ENCODE measurements around the gene MAPKAPK3.
"Not testable (repeated sequence)": the region's sequence is repeated elsewhere in the genome, so short reads cannot be mapped to it uniquely, and the experiment has no call there.

Gene MAPKAPK3

DNA sequence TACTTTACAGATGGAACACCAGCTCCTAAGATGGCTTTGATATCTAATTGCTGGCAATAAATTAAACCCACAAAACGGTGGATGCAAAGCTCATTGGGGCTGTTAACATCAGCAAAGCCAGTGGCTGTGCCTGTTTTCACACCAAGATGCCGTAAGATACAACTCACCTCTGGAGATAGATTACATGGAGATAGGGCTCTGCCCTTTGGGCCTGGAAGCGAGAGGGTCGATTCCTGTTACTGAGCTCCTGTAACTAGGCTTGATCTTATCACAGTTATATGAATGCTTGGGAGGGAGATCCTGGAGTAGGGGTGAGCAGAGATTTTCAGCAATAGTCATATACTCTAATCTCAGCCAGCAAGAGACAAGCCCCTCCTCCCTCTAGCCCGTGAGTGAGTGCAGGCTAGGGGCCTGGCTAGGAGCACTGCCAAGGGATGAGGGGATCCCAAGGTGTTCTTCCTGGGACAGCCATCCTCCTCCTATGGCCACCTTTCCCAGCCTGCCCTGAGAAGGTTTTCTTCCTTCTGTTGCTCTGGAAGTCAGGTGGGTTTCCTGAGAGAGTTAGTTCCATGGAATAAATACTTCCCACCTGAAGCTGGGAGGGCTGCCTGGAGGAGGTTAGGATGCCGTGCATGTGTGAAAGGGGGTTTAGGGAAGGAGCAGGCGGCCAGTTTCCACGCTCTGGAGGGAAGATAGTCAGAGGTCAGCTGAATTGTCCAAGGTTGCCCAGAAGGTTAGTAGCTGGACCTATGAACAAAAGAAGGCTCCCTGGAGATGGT, 39.7 kb downstream of the MAPKAPK3 start:
- DNase-seq (ENCODE audit: low spot score): no peak

- no peak for DNase-seq (ENCODE audit: low spot score)
These were observed 40.5 kb downstream of the MAPKAPK3 start for GRCh38 chr3:50657407-50657806.

DNA sequence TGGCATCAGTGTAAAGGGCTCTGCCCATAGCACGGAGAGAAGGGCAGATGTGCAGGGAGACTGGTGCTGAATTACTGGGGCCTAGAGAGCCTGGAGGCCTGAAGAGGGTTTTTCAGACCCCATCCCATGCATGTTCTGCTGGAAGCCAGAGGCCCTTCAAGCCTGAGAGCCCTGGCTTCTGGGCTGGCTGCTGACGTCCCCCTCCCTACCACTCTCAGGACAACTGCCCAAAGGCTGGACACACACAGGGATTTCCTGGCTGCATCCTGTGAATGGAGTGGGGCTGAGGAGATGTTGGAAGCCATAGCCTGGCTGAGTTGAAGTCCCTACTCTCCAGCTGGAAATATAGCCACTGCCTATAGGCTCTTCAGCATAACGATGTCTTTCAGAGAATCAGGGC, 40.9 kb downstream of the MAPKAPK3 start:
- DNase-seq (ENCODE audit: low spot score): no peak

GRCh38 chr3:50658416-50658815, 41.5 kb downstream of the MAPKAPK3 start:
- DNase-seq (ENCODE audit: low spot score): no peak

DNA sequence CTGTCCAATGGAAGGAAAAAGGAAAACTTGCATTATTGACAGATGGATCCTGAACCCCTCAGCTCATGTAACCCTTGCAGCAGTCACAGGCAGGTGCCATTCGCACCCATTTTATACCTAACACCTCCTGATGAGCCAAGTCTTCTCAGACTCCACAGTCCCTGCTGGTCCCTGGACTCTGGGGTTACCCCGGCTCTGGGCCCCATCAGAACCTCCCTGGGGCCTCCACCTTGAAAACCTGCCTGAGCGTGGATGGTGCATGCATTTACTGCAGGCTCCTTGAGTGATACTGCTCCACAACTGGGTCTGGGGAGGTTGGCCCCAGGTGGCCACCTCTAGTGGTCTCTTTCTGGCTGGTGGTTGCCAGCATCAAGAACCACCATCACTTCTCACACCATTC, 41.9 kb downstream of the MAPKAPK3 start:
- no peak for DNase-seq (ENCODE audit: low spot score)

GRCh38 chr3:50660386-50660785, 43.4 kb downstream of the MAPKAPK3 start:
- DNase-seq (ENCODE audit: low spot score): no peak

DNA sequence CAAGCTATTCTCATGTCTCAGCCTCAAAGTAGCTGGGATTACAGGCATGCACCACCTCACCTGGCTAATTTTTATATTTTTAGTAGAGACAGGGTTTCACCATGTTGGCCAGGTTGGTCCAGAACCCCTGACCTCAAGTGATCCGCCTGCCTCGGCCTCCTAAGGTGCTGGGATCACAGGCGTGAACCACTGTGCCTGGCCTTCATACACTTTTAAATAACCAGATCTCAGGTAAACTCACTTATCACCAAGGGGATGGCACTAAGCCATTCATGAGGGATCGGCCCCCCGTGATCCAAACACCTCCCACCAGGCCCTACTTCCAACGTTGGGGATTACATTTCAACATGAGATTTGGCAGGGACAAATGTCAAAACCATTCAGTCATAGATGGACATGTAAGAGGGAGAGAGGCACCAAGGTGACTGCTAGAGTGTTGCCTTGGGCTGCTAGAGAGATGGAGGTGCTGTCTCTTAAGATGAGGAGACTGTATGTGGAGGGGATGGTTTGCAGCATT, 44.4 kb downstream of the MAPKAPK3 start:
- no peak for DNase-seq (ENCODE audit: low spot score)

DNA sequence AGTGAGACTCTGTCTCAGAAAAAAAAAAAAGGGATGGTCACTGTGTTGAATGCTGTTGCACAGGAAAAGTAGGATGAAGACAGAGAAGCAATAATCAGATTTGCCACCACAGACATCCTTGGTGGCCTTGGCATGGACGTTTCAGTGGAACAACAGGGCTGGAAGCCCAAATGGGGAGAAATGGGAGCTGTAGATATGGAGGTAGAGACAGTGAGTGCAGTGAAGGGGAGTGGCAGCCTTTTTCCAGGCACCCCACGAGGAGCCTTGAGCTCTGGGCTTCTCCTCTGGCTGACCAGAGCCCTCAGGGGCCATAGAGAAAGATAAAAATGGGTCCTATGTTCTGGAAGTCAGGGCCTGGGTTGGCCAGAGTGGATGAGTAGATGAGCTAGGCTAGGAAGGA, 45.5 kb downstream of the MAPKAPK3 start:
- DNase-seq (ENCODE audit: low spot score): no peak

GRCh38 chr3:50665081-50665840, 48.3 kb downstream of the MAPKAPK3 start:
- DNase-seq (ENCODE audit: low spot score): no peak

DNA sequence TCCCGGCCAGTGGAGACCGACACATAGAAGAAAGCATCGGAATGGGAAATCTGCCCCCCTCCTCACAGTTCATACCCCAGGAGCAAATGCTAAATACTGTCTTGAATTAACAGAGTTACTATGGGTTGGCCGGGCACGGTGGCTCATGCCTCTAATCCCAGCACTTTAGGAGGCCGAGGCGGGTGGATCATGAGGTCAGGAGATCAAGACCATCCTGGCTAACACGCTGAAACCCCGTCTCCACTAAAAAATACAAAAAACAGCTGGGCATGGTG, 48.8 kb downstream of the MAPKAPK3 start:
- not testable (repeated sequence) for DNase-seq (ENCODE audit: low spot score)

GRCh38 chr3:50666837-50667236, 49.9 kb downstream of the MAPKAPK3 start:
- no peak for DNase-seq (ENCODE audit: low spot score)

GRCh38 chr3:50671331-50671730, 54.4 kb downstream of the MAPKAPK3 start:
- no peak for DNase-seq (ENCODE audit: low spot score)

DNA sequence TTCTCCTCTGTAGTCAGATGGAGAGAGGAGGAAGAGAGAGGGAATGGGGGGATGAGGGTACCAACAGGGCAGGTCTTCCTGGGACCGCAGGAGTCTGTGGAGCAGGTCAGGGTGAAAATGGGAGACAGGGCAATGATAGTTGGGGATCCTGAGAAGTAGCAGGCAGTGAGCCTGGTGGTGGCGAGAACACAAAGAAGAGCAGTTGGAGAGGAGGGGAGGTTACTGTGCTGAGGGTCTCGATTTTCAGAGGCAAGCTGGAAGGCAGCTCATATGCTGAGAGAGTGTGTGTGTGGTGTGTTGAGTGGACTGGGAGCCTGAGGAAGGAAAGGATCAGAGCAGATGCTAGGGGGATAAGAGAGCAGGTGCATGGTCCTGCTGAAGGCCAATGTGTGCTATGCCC, 55.7 kb downstream of the MAPKAPK3 start:
- DNase-seq (ENCODE audit: low spot score): no peak

- no peak for DNase-seq (ENCODE audit: low spot score)
These were observed 57.0 kb downstream of the MAPKAPK3 start for GRCh38 chr3:50673931-50674330.

GRCh38 chr3:50674349-50675178, 57.6 kb downstream of the MAPKAPK3 start, which contains the start of gene DOCK3:
Gene DOCK3, plus strand, starts transcription at chr3:50674927. Its CDS starts 337 bp downstream, at chr3:50675264.
- DNase-seq (ENCODE audit: low spot score): peak; percentile 48

DNA sequence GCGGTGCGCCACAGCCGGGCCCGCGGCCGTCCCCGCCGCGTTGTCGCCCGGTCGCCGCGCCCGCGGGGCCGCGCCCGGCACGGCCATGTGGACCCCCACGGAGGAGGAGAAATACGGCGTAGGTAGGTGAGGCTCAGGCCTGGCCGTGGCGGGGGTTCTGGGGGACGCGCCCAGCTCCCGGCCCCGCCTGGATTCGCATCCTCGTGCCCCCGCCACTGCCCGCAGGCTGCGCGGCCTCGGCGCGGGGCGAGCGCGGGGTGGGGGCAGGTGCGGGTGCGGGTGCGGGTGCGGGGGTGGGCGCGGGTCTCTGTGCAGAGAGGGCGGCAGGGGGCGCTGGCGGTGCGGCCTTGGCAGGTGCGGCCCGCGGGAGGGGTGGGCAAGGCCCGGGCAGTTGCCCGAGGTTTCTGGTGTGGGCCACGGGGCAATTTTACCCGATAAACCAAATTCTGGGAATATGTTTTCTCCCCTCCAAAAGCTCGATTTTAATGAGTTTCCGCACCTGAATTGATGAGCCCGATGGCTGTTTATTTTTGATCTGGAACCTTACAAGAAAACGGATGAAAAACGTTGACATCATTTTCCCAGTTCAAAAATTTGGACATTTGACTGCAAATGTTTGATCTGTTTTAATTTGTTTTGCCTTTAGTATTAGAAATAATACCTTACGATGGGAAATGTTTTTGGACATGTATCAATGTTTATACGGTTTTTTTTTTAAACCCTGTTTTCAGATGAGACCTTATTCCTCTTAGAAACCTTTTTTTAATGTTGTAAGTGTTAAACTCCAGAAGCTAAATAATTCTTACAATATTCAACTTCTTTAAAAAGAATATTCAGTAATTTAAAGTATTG, 58.5 kb downstream of the MAPKAPK3 start:
- DNase-seq (ENCODE audit: low spot score): peak; percentile 29

GRCh38 chr3:50676031-50676705, 59.2 kb downstream of the MAPKAPK3 start:
- no peak for DNase-seq (ENCODE audit: low spot score)

- no peak for DNase-seq (ENCODE audit: low spot score)
These were observed 70.3 kb downstream of the MAPKAPK3 start for GRCh38 chr3:50687127-50687751.

GRCh38 chr3:50687916-50688315, 71.0 kb downstream of the MAPKAPK3 start:
- DNase-seq (ENCODE audit: low spot score): no peak

DNA sequence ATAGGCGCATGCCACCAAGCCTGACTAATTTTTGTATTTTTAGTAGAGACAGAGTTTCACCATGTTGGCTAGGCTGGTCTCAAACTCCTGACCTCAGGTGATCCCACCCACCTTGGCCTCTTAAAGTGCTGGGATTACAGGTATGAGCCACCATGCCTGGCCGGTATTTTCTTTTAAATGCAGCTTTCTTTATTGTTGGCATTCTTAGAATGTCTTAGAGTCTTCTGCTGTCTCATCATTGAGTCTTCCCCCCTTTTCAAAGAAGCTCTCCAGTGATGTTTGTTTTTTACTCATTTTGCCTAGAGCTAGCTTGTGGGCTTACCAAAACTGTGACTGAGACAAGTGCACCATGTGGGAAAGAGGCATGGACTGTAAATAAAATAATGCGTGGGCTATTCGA, 71.7 kb downstream of the MAPKAPK3 start:
- DNase-seq (ENCODE audit: low spot score): not testable (repeated sequence)
